HCT116 (cell line): ENCODE results near the gene PYROXD2. TPM values are rescaled to one million over a fixed set of nuclear protein-coding genes. Genes with fewer than 3 reads are reported as not detected.

Experiments
- ATAC-seq: fragments of 200-7000 bp; cut with Tn5 transposase; 2 replicates; pipeline ENCODE4 v1.9.1; 2020; ENCODE audit warnings: mild to moderate bottlenecking, moderate library complexity
- BruUV-seq: library from RNA; stranded (reverse); fragments of 400-500 nt; replicated peaks from 2 replicates; lab custom pipeline; 2021; lab: Mats Ljungman, UMichigan
- CTCF ChIA-PET: fragments of 300-600 bp; sonication (Branson Sonifier 250); formaldehyde crosslinking; loops from one replicate; lab custom pipeline; 2021; ENCODE audit warnings: antibody characterized with exemption; lab: Charles Lee
- POLR2A ChIA-PET: fragments of 300-600, 350-600 bp; sonication (Branson Sonifier 250); formaldehyde crosslinking; loops from one replicate; lab custom pipeline; 2021; ENCODE audit warnings: antibody characterized with exemption; lab: Charles Lee
- RAD21 ChIA-PET, 2 experiments: fragments of 300-600 bp; sonication (Branson Sonifier 250); formaldehyde crosslinking; loops; one replicate each; lab custom pipeline; 2023; ENCODE audit warnings: low total read pairs in 2 of 2; ENCODE audit not compliant: uncharacterized antibody in 2 of 2, unreplicated experiment in 2 of 2, low non-redundant PET in 1 of 2; lab: Charles Lee
- DNase-seq: peaks from one replicate; pipeline ENCODE4 v3.0.0-alpha.2; 2010; ENCODE audit warnings: low read depth, low spot score
- H2AFZ ChIP-seq: fragments of 200-600 bp; shearing (Covaris generic), sonication (generic); 2 replicates; pipeline ENCODE4 v1.6.1; 2017; ENCODE audit warnings: low read depth, mixed run types, mixed read lengths, antibody characterized with exemption, low read length; ENCODE audit not compliant: poor library complexity, severe bottlenecking
- H3K27ac ChIP-seq: 2 replicates; pipeline ENCODE4 v1.5.1; 2012; ENCODE audit warnings: low read depth, low read length
- H3K27me3 ChIP-seq: fragments of 200-600 bp; sonication (generic); 2 replicates; pipeline ENCODE4 v1.6.1; 2016; ENCODE audit warnings: mixed run types, low read length, mixed read lengths; ENCODE audit not compliant: insufficient read depth
- H3K36me3 ChIP-seq, 2 experiments: fragments of 200-500 bp in 1 of 2; fragments of 200-600 bp in 1 of 2; sonication (Bioruptor generic) in 1 of 2; sonication (generic) in 1 of 2; 2 replicates each; pipeline versions ENCODE4 v1.5.1 to v1.6.1; 2014 to 2016; ENCODE audit warnings: low read length in 2 of 2, inconsistent platforms in 1 of 2, mixed read lengths in 1 of 2, mixed run types in 1 of 2; ENCODE audit not compliant: insufficient read depth in 2 of 2, control insufficient read depth in 1 of 2
- H3K4me1 ChIP-seq, 2 experiments: fragments of 200-600 bp in 1 of 2; sonication (generic) in 1 of 2; 2 replicates each; pipeline versions ENCODE4 v1.5.1 to v1.6.1; 2012 to 2017; ENCODE audit warnings: low read length in 2 of 2, inconsistent platforms in 1 of 2, mild to moderate bottlenecking in 1 of 2, mixed read lengths in 1 of 2, mixed run types in 1 of 2, moderate library complexity in 1 of 2; ENCODE audit not compliant: insufficient read depth in 2 of 2, control insufficient read depth in 1 of 2
- H3K4me2 ChIP-seq: fragments of 200-600 bp; sonication (generic); 2 replicates; pipeline ENCODE4 v1.6.1; 2017; ENCODE audit warnings: mixed run types, low read length, mixed read lengths
- H3K4me3 ChIP-seq, 2 experiments: fragments of 200-600 bp in 1 of 2; sonication (generic) in 1 of 2; replicated peaks in 1 of 2; 2 replicates each; pipeline ENCODE4 v1.5.1; 2011 to 2016; ENCODE audit warnings: low read length in 2 of 2, control low read depth in 1 of 2, low read depth in 1 of 2, mild to moderate bottlenecking in 1 of 2, mixed read lengths in 1 of 2, mixed run types in 1 of 2
- H3K79me2 ChIP-seq: fragments of 200-600 bp; sonication (generic); 2 replicates; pipeline ENCODE4 v1.6.1; 2017; ENCODE audit warnings: mild to moderate bottlenecking, mixed run types, low read length, moderate library complexity, mixed read lengths; ENCODE audit not compliant: insufficient read depth
- H3K9ac ChIP-seq: fragments of 200-600 bp; sonication (generic); 2 replicates; pipeline ENCODE4 v1.6.1; 2016; ENCODE audit warnings: low read length, mixed read lengths
- H3K9me2 ChIP-seq: fragments of 200-600 bp; sonication (generic), shearing (Covaris generic); 2 replicates; pipeline ENCODE4 v1.6.1; 2017; ENCODE audit warnings: mixed run types, mild to moderate bottlenecking, moderate library complexity; ENCODE audit not compliant: insufficient read depth
- H3K9me3 ChIP-seq, 2 experiments: fragments of 200-500 bp in 1 of 2; fragments of 200-600 bp in 1 of 2; sonication (Bioruptor generic) in 1 of 2; sonication (generic) in 1 of 2; 2 replicates each; pipeline ENCODE4 v1.6.1; 2014 to 2017; ENCODE audit warnings: low read length in 2 of 2, mixed read lengths in 2 of 2, inconsistent platforms in 1 of 2, low read depth in 1 of 2, mild to moderate bottlenecking in 1 of 2, mixed run types in 1 of 2, moderate library complexity in 1 of 2; ENCODE audit not compliant: control insufficient read depth in 1 of 2, insufficient read depth in 1 of 2
- H4K20me1 ChIP-seq: fragments of 200-600 bp; sonication (generic), shearing (Covaris generic); 2 replicates; pipeline ENCODE4 v1.6.1; 2017; ENCODE audit warnings: mixed run types, mild to moderate bottlenecking, moderate library complexity; ENCODE audit not compliant: insufficient read depth
- ATF3 ChIP-seq: IDR thresholded peaks from 2 replicates; pipeline ENCODE4 v1.6.1; 2012
- CBX3 ChIP-seq: IDR thresholded peaks from 2 replicates; pipeline ENCODE4 v1.6.1; 2012; ENCODE audit warnings: low read depth
- CEBPB ChIP-seq: IDR thresholded peaks from 2 replicates; pipeline ENCODE4 v1.6.1; 2012; ENCODE audit warnings: low read depth
- CTCF ChIP-seq, 3 experiments: fragments of 200-600 bp in 1 of 3; sonication (generic) in 1 of 3; IDR thresholded peaks in 2 of 3; conservative IDR thresholded peaks in 1 of 3; 2 replicates each; pipeline ENCODE4 v1.5.1; 2012 to 2017; ENCODE audit warnings: low read depth in 2 of 3, low read length in 2 of 3, antibody characterized with exemption in 1 of 3, borderline replicate concordance in 1 of 3, control low read depth in 1 of 3, mild to moderate bottlenecking in 1 of 3, mixed read lengths in 1 of 3, mixed run types in 1 of 3, moderate library complexity in 1 of 3; ENCODE audit not compliant: insufficient read depth in 1 of 3
- EGR1 ChIP-seq: IDR thresholded peaks from 2 replicates; pipeline ENCODE4 v1.6.1; 2012; ENCODE audit warnings: low read depth
- ELF1 ChIP-seq: IDR thresholded peaks from 2 replicates; pipeline ENCODE4 v1.6.1; 2012; ENCODE audit warnings: low read depth, borderline replicate concordance
- EZH2phosphoT487 ChIP-seq: fragments of 200-600 bp; IDR thresholded peaks from 2 replicates; pipeline ENCODE4 v1.6.1; 2018; ENCODE audit warnings: antibody characterized with exemption, borderline replicate concordance
- FOSL1 ChIP-seq: IDR thresholded peaks from 2 replicates; pipeline ENCODE4 v1.6.1; 2012; ENCODE audit warnings: low read depth
- JUND ChIP-seq: IDR thresholded peaks from 2 replicates; pipeline ENCODE4 v1.6.1; 2012
- POLR2AphosphoS5 ChIP-seq: IDR thresholded peaks from 2 replicates; pipeline ENCODE4 v1.6.1; 2011; ENCODE audit warnings: mild to moderate bottlenecking, low read depth, low read length, moderate library complexity
- RAD21 ChIP-seq: IDR thresholded peaks from 2 replicates; pipeline ENCODE4 v1.6.1; 2012; ENCODE audit warnings: low read depth, mild to moderate bottlenecking
- REST ChIP-seq: IDR thresholded peaks from 2 replicates; pipeline ENCODE4 v1.6.1; 2012; ENCODE audit warnings: low read depth
- SP1 ChIP-seq: IDR thresholded peaks from 2 replicates; pipeline ENCODE4 v1.6.1; 2012; ENCODE audit warnings: low read depth
- SRF ChIP-seq: IDR thresholded peaks from 2 replicates; pipeline ENCODE4 v1.6.1; 2012; ENCODE audit warnings: low read depth
- YY1 ChIP-seq: IDR thresholded peaks from 2 replicates; pipeline ENCODE4 v1.6.1; 2011; ENCODE audit warnings: low read length, low read depth, moderate library complexity, mild to moderate bottlenecking; ENCODE audit not compliant: insufficient replicate concordance; ENCODE audit errors: extremely low read depth
- ZFX ChIP-seq: fragments of 450-650 bp; IDR thresholded peaks from 2 replicates; pipeline ENCODE4 v1.6.1; 2017
- ZNF274 ChIP-seq: fragments of 200-500 bp; sonication (Bioruptor generic); IDR thresholded peaks from 2 replicates; pipeline ENCODE4 v1.6.1; 2014; ENCODE audit warnings: mild to moderate bottlenecking, low read depth, low read length, inconsistent platforms
- intact Hi-C: fragments of 100-400 bp; cut with micrococcal nuclease; formaldehyde crosslinking; loops from 2 replicates; pipeline ENCODE4 v1.10.0; 2022
- total RNA-seq: library from RNA; stranded (reverse); gene quantifications from one replicate; pipeline ENCODE4 v1.2.1, GENCODE V29; 2021; ENCODE audit not compliant: unreplicated experiment

The PYROXD2 gene
- total RNA-seq, 1 experiment from 2014 or later, result 14.2 TPM

GRCh38 chr10:98378722-98379121 lies 36.3 kb downstream of the PYROXD2 start:
- no peak for ATAC-seq
- Histone ChIP-seq H3K27me3 (no peaks in the 10 kb centered on the region), H3K4me3 (no peak overlapping the region), H3K4me2 (no peak overlapping the region), H3K79me2 (no peaks in the 10 kb centered on the region), H3K4me1 (peaks cover 5 to 24% of the 10 kb centered on the region in 2 experiments; a peak in 3 of 4 replicates), H3K9me2 (no peaks in the 10 kb centered on the region), H2AFZ (no peak overlapping the region), H3K36me3 (no peaks in the 10 kb centered on the region), H3K9ac (no peak overlapping the region), H3K9me3 (peaks cover 0 to 10% of the 10 kb centered on the region in 2 experiments; a peak in 2 of 4 replicates), H3K27ac (no peak overlapping the region), H4K20me1 (no peaks in the 10 kb centered on the region)
- BruUV-seq, result no TSS peak
- intact Hi-C loops, result no loop called here
- DNase-seq, result no peak
- ChIA-PET RAD21 (no interaction called here), CTCF (no interaction called here), POLR2A (no interaction called here)
- TF ChIP-seq RAD21, result no peak
- TF ChIP-seq ELF1, result no peak
- no peak for TF ChIP-seq JUND
- TF ChIP-seq REST, result no peak
- TF ChIP-seq ZNF274, result no peak
- TF ChIP-seq SP1, result no peak
- TF ChIP-seq CBX3, result no peak
- no peak for TF ChIP-seq EGR1
- TF ChIP-seq SRF, result no peak

- no peak overlapping the region for H3K4me3 ChIP-seq
- ChIA-PET CTCF (no interaction called here), RAD21 (no interaction called here), POLR2A (no interaction called here)
- H3K4me1 ChIP-seq, result peaks cover 0 to 12% of the 10 kb centered on the region in 2 experiments; a peak in 3 of 4 replicates
- DNase-seq (no peak), ATAC-seq (no peak)
- H3K4me2 ChIP-seq, result no peak overlapping the region
- H3K36me3 ChIP-seq, result no peaks in the 10 kb centered on the region
- peaks cover 0 to 10% of the 10 kb centered on the region in 2 experiments; a peak in 2 of 4 replicates for H3K9me3 ChIP-seq
- no peaks in the 10 kb centered on the region for H4K20me1 ChIP-seq
- H3K27ac ChIP-seq, result no peak overlapping the region
- H3K9ac ChIP-seq, result no peak overlapping the region
- H2AFZ ChIP-seq, result no peak overlapping the region
- no peaks in the 10 kb centered on the region for H3K79me2 ChIP-seq
- peaks cover 5% of the 10 kb centered on the region; the same call in 1 of the 2 replicates for H3K27me3 ChIP-seq
- no TSS peak for BruUV-seq
- intact Hi-C loops, result no loop called here
- H3K9me2 ChIP-seq, result no peaks in the 10 kb centered on the region
- TF ChIP-seq ATF3, result no peak
- no peak for TF ChIP-seq POLR2AphosphoS5
- TF ChIP-seq SP1, result no peak
- TF ChIP-seq CEBPB, result no peak
- TF ChIP-seq ELF1, result no peak
- no peak for TF ChIP-seq ZFX
- no peak for TF ChIP-seq EZH2phosphoT487
- TF ChIP-seq ZNF274, result no peak
- TF ChIP-seq YY1, result no peak
- TF ChIP-seq FOSL1, result no peak
- no peak for TF ChIP-seq CTCF (IDR thresholded peaks at IDR 0.05 in 2 of 3, conservative IDR thresholded peaks at IDR 0.05 in 1 of 3; ENCODE audit: borderline replicate concordance in 1 of 3, insufficient read depth in 1 of 3, low read depth in 2 of 3, low read length in 2 of 3)
- no peak for TF ChIP-seq SRF
Measured at GRCh38 chr10:98377536-98377935, 37.4 kb downstream of the PYROXD2 start.
